ENCODE results near the gene ADAP1.
A peak's percentile ranks its signal among the peaks of the same experiment; 100 is the strongest.

Gene ADAP1

GRCh38 chr7:988426-988911 lies 34.0 kb upstream of the ADAP1 start:
- DNase-seq: no peak

GRCh38 chr7:987909-988308 lies 33.4 kb upstream of the ADAP1 start:
- no peak for DNase-seq

DNA sequence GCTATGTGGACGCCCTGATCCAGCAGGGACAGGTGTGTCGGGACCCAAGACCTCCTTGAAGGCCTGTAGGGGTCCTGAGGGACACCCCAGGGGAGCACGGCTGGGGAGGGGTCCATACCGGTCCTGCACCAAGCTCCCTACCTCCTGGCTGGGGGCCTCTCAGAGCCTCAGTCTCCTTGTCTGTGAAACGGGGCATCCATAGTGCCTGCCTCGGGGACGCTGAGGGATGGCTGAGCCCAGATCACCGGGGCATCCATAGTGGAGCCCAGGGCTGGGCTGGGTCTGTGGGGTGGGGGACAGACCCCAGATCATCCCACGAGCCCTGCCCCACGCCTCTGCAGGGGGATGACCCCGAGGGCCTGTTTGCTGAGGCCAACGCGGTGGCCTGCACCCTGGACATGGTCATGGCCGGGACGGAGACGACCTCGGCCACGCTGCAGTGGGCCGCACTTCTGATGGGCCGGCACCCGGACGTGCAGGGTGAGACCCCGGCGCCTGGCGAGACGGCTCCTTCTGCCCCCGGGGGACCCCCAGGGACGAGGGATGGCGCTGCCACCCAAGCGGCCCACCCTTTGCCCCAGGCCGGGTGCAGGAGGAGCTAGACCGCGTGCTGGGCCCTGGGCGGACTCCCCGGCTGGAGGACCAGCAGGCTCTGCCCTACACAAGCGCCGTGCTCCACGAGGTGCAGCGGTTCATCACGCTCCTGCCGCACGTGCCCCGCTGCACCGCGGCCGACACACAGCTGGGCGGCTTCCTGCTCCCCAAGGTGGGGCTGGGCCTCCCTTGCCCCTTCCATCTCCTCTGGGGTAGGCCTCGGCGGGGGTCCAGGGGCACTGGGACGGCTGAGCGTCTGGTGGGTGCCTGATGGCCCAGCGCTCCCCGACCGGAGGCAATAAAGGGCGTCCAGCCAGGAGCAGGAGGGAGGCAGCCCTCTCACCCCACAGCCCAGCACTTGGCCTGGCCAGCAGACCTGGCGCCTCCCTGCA lies 32.6 kb upstream of the ADAP1 start:
- no peak for DNase-seq

DNA sequence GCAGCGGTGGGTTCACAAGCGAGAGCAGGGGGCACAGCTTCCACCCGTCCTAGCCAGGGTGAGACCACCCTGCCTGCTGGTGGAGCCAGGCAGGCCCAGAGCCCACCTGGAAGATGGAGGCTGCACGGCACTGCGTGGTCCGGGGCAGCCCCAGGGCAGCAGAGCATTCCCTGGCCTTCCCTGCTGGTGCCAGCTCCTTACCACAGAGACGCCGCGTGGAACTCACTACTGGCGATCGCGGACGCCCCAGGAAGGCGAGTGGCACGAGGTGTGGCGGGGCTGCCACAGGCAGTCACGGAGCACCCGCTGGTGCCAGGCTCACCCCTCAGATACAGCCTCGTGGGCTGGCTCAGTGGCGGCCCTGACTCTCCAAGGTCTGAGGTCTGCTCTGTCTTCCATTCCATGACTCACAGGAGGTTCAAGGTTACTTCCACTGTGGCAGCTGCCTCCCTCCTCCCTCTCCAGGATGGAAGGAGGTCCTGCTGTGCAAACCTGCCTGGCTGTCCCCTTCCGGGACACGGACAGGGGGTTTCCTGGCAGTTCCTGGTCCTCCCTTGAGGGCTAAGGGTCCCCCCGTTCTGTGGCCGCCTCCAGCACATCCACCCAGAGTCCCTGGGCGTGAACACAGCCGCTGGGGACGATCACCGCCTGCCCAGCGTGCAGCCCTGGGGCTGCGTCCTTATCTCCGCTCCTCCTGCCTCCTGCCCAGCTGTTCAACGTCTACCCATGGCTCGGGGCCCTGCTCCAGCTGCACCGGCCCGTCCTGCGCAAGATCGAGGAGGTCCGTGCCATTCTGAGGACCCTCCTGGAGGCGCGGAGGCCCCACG lies 31.6 kb upstream of the ADAP1 start:
- DNase-seq: no peak

DNA sequence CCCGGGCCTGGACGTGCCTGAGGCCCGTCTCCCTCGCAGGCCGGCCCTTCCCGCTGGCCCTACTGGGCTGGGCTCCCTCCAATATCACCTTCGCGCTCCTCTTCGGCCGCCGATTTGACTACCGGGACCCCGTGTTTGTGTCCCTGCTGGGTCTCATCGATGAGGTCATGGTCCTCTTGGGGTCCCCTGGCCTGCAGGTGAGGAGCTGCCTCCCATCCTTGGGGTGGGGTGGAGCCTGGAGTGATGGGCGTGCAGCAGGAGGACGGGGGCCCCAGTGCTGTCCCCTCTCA lies 30.6 kb upstream of the ADAP1 start:
- no peak for DNase-seq

DNA sequence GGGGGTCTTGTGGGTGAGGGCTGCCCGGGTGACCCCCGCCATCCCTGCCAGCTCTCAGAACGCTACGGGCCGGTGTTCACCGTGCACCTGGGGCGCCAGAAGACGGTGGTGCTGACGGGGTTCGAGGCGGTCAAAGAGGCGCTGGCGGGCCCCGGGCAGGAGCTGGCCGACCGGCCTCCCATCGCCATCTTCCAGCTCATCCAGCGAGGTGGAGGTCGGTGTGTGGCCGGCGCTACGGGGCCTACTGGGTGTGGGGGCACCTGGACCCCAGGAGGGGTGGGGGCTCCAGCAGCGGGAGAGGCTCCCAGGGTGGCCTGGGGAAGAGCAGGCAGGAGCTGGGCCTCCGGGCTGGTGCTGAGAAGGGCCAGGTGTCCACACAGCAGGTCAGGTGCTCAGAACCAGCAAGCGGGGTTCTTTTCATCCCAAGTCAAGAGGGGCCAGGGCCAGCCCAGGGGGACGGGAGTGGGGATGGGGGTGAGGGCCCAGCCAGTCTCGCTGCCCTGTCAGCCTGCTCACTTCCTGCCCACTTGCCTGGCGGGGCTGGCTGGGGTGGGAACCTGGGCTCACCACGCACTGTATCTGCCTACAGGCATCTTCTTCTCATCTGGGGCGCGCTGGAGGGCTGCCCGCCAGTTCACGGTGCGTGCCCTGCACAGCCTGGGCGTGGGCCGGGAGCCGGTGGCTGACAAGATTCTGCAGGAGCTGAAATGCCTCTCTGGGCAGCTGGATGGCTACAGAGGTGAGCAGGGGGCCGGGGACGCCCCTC lies 30.1 kb upstream of the ADAP1 start:
- no peak for DNase-seq

DNA sequence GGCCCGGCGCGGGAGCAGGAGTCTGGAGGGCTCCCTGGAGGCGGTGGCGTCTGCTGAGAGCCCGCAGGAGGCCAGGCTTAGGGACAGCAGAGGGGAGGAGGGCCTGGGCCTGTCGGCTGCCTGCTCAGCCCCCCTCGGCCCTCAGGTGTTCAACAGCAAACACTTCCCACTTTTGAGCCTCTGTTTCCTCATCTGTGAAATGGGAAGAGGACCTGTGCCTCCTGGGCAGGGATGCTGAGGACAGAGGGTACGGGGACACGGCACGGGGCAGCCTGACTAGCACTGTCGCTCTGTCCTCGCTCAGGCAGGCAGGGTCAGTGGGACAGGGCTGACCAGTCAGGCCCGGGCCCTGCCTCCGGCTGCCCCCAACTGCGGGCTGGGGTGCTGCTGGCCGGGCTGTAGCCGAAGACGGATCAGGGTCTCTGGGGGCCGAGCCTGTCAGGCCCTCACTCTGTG lies 29.2 kb upstream of the ADAP1 start:
- DNase-seq: no peak

GRCh38 chr7:983004-983615 lies 28.6 kb upstream of the ADAP1 start, which contains the start of gene CYP2W1:
Gene CYP2W1, plus strand, starts transcription at chr7:983181. Its CDS starts 31 bp downstream, at chr7:983212.
- peak; percentile 64 for DNase-seq

- no peak for DNase-seq
Observed at GRCh38 chr7:982511-983003, 28.1 kb upstream of the ADAP1 start.

- no peak for DNase-seq
Observed at GRCh38 chr7:981793-982510, 27.5 kb upstream of the ADAP1 start.

DNA sequence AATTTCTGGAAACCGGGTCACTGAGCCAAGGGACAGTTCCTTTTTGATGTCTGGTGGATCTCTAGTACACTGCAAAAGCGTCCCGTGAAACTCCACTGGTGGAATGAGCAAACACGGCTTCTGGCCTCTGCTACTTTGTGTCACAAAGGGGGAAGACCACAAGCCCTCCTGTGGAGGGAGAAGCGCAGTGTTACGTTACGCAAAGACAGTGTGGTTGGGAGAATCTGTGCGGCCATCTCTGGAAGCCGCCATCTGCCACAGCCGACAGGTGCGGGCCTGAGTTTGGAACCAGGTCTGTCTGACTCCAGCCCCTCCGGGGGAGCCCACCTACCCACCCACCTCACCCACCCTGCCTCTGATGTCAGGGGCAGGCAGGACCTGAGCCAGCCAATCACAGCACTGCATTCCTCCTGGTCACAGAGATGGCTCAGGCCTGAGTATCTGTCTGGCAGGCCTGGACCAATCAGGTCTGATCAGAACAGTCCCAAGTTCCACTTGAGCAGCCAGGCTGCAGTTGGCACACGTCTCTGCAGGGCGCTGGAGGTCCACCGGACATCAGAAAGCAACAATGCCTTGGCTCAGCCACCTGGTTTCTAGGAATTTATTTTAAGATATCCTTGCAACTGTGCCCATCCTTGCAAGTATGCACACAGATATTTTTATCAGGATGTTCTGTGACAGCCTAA lies 25.5 kb upstream of the ADAP1 start:
- DNase-seq: no peak

DNA sequence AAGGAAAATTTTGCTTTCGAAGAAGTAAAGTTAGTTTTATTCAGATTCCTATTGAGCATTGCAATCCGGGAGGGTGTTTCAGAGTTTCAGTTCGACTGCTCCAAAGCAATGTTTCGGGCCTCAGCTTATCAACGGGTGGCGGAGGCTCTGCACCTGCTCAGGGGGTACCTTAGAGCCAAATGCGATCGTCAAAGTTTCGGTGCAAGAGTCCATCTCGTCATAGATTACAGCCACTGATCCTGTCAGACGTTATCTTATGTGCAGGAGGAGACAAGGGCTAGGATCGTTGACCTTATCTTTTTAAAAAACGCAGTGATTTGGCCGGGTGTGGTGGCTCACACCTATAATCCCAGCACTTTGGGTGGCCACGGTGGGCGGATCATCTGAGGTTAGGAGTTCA lies 24.7 kb upstream of the ADAP1 start:
- no peak for DNase-seq

- no peak for DNase-seq
Observed at GRCh38 chr7:978416-979091, 24.1 kb upstream of the ADAP1 start.

GRCh38 chr7:978049-978346 lies 23.5 kb upstream of the ADAP1 start:
- no peak for DNase-seq

GRCh38 chr7:977326-978048 lies 23.0 kb upstream of the ADAP1 start:
- peak; percentile 85 for DNase-seq

DNA sequence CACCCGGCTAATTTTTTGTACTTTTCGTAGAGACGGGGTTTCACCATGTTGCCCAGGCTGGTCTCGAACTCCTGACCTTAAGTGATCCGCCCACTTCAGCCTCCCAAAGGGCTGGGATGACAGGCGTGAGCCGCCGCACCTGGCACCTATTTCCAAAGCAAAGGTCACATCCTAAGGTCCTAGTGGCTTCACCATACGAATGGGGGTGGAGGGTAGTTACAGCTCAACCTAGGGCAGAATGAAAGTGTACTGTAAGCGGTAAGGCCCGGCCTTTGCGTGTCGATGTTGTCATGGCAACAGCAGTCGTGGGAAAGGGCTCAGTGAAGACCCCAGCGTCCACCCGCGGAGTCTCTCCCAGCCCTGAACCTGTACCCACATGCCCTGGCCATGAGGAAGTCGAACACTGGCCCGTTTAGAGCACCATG lies 22.4 kb upstream of the ADAP1 start:
- DNase-seq: peak; percentile 54

- peak; percentile 47 for DNase-seq
Observed at GRCh38 chr7:975702-976473, 21.4 kb upstream of the ADAP1 start.

- DNase-seq: peak; percentile 95
Observed at GRCh38 chr7:974820-975681, 20.6 kb upstream of the ADAP1 start, which contains the start of gene COX19. Gene COX19, minus strand, starts transcription at chr7:975549. Its CDS starts 40 bp downstream, at chr7:975509.
